GM12878 (cell line): Measurements from ENCODE around the gene PCIF1. TPM values are rescaled to one million over a fixed set of nuclear protein-coding genes. Genes with fewer than 3 reads are reported as not detected.

ENCODE experiments used
- ATAC-seq: fragments of 200-7000 bp; cut with Tn5 transposase; 3 replicates; pipeline ENCODE4 v1.9.1; 2020; ENCODE audit warnings: mild to moderate bottlenecking, moderate library complexity
- BruUV-seq: library from RNA; stranded (reverse); fragments of 400-500 nt; replicated peaks from 2 replicates; lab custom pipeline; 2021; lab: Mats Ljungman, UMichigan
- CTCF ChIA-PET: fragments of 300-600 bp; sonication (Branson Sonifier 250); formaldehyde crosslinking; extraction: SDS; loops from one replicate; lab custom pipeline; 2021; ENCODE audit warnings: inconsistent platforms; lab: Yijun Ruan, JAX
- POLR2A ChIA-PET: fragments of 350-600 bp; formaldehyde crosslinking; extraction: SDS; loops from one replicate; lab custom pipeline; 2021; ENCODE audit warnings: inconsistent platforms; lab: Charles Lee
- RAD21 ChIA-PET: fragments of 300-600 bp; sonication (Branson Sonifier 250); formaldehyde crosslinking; loops from one replicate; lab custom pipeline; 2023; ENCODE audit warnings: antibody characterized with exemption; ENCODE audit not compliant: unreplicated experiment; lab: Charles Lee
- SMC1A ChIA-PET: fragments of 300-600 bp; sonication (Branson Sonifier 250); formaldehyde crosslinking; loops from one replicate; lab custom pipeline; 2023; ENCODE audit not compliant: unreplicated experiment, uncharacterized antibody; lab: Charles Lee
- DNase-seq: peaks from one replicate; pipeline ENCODE4 v3.0.0-alpha.2; 2011; ENCODE audit warnings: low read depth, low spot score
- FAIRE-seq: peaks from 3 replicates; lab custom pipeline; 2011; peaks lifted over from hg19 to GRCh38; lab: Jason Lieb, UNC
- H2AFZ ChIP-seq: 2 replicates; pipeline ENCODE4 v1.6.0; 2011; ENCODE audit warnings: low read depth, low read length, control low read depth; ENCODE audit not compliant: control insufficient read depth
- H3K27ac ChIP-seq: 2 replicates; pipeline ENCODE4 v1.5.1; 2011; ENCODE audit warnings: control low read depth; ENCODE audit not compliant: control insufficient read depth, insufficient read depth
- H3K27me3 ChIP-seq, 2 experiments: replicated peaks in 1 of 2; 2 replicates each; pipeline versions ENCODE4 v1.6.0 to v1.6.1; 2011; ENCODE audit warnings: low read length in 1 of 2; ENCODE audit not compliant: control insufficient read depth in 2 of 2, insufficient read depth in 2 of 2
- H3K36me3 ChIP-seq, 2 experiments: 2 replicates each; pipeline ENCODE4 v1.5.1; 2011; ENCODE audit warnings: low read length in 1 of 2; ENCODE audit not compliant: control insufficient read depth in 2 of 2, insufficient read depth in 2 of 2
- H3K4me1 ChIP-seq: 2 replicates; pipeline ENCODE4 v1.6.1; 2011; ENCODE audit warnings: mild to moderate bottlenecking, low read length, moderate library complexity, mixed read lengths; ENCODE audit not compliant: control insufficient read depth, insufficient read depth
- H3K4me2 ChIP-seq: 2 replicates; pipeline ENCODE4 v1.6.0; 2011; ENCODE audit warnings: control low read depth; ENCODE audit not compliant: control insufficient read depth, insufficient read depth
- H3K4me3 ChIP-seq: fragments of 200-600 bp; sonication (generic); 2 replicates; pipeline ENCODE4 v1.5.1; 2016
- H3K79me2 ChIP-seq: 2 replicates; pipeline ENCODE4 v1.6.0; 2011; ENCODE audit warnings: low read length; ENCODE audit not compliant: control insufficient read depth, insufficient read depth
- H3K9ac ChIP-seq: 2 replicates; pipeline ENCODE4 v1.8.0; 2011; ENCODE audit warnings: low read length, control low read depth, mixed read lengths; ENCODE audit not compliant: control insufficient read depth, insufficient read depth
- H3K9me3 ChIP-seq: replicated peaks from 3 replicates; pipeline ENCODE4 v1.5.1; 2011; ENCODE audit warnings: mild to moderate bottlenecking, low read length; ENCODE audit not compliant: control insufficient read depth, insufficient read depth
- H4K20me1 ChIP-seq: 2 replicates; pipeline ENCODE4 v1.6.0; 2011; ENCODE audit not compliant: control insufficient read depth, insufficient read depth
- ESRRA ChIP-seq: IDR thresholded peaks from 2 replicates; pipeline ENCODE4 v1.6.1; 2012; ENCODE audit warnings: mild to moderate bottlenecking, low read length, improper control_type of control experiment
- NR2C1 ChIP-seq: fragments of 450-650 bp; IDR thresholded peaks from 2 replicates; pipeline ENCODE4 v1.6.1; 2017; ENCODE audit warnings: antibody characterized with exemption, mild to moderate bottlenecking, moderate library complexity
- PAX8 ChIP-seq: fragments of 450-650 bp; IDR thresholded peaks from 2 replicates; pipeline ENCODE4 v1.6.1; 2017; ENCODE audit warnings: mild to moderate bottlenecking, moderate library complexity
- SIN3A ChIP-seq: IDR thresholded peaks from 2 replicates; pipeline ENCODE4 v1.6.1; 2012; ENCODE audit warnings: low read depth, low read length, improper control_type of control experiment
- SUZ12 ChIP-seq: fragments of 200-600 bp; sonication (generic); IDR thresholded peaks from one replicate; pipeline ENCODE4 v1.6.1; 2018; ENCODE audit warnings: antibody characterized with exemption, mild to moderate bottlenecking; ENCODE audit not compliant: unreplicated experiment
- TAF1 ChIP-seq: IDR thresholded peaks from 2 replicates; pipeline ENCODE4 v1.6.1; 2011; ENCODE audit warnings: mild to moderate bottlenecking, low read depth, low read length, borderline replicate concordance
- TCF12 ChIP-seq: IDR thresholded peaks from 2 replicates; pipeline ENCODE4 v1.6.1; 2011; ENCODE audit warnings: low read depth, mild to moderate bottlenecking, low read length
- ZNF207 ChIP-seq: fragments of 450-650 bp; IDR thresholded peaks from 2 replicates; pipeline ENCODE4 v1.6.1; 2014; ENCODE audit warnings: antibody characterized with exemption, mild to moderate bottlenecking, borderline replicate concordance
- ZZZ3 ChIP-seq: IDR thresholded peaks from 2 replicates; pipeline ENCODE4 v1.6.1; 2011; ENCODE audit warnings: low read depth; ENCODE audit not compliant: control insufficient read depth, insufficient read length
- WGBS: methylation state at CpG from one replicate; pipeline ENCODE4 v1.1.6; 2016; ENCODE audit warnings: low lambda C conversion rate; ENCODE audit not compliant: insufficient replicate concordance, insufficient coverage; ENCODE audit errors: missing lambda C conversion rate; 5-methylcytosine and 5-hydroxymethylcytosine counted together
- in situ Hi-C: fragments of 300-500 bp; cut with MboI; formaldehyde crosslinking; loops from 9 replicates; pipeline ENCODE4 v1.14.3; 2018; ENCODE audit warnings: mixed read lengths
- intact Hi-C: fragments of 100-400 bp; cut with micrococcal nuclease; formaldehyde crosslinking; loops from one replicate; pipeline ENCODE4 v1.14.2; 2022; ENCODE audit not compliant: unreplicated experiment
- polyA plus RNA-seq, 11 experiments: library from polyadenylated mRNA; depleted of rRNA in 4 of 11; unstranded in 6 of 11; stranded (reverse) in 5 of 11; fragments of >200 nt; fragmentation: Nextera tagmentation in 4 of 11; fragmentation: Illumina TruSeq in 1 of 11; extraction: Ambion mirVana in 4 of 11; extraction: Trizol in 1 of 11; gene quantifications; 1 replicate in 1 of 11; 2 replicates in 10 of 11; pipeline versions ENCODE4 v1.2.1 to v1.2.3, GENCODE V29; 2011 to 2016; ENCODE audit warnings: inconsistent platforms in 2 of 11, missing spikeins in 2 of 11, low read depth in 1 of 11
- total RNA-seq, 4 experiments: library from RNA; depleted of rRNA in 3 of 4; stranded (reverse); fragments of >200 nt in 3 of 4; fragmentation: Illumina TruSeq in 1 of 4; extraction: Trizol in 1 of 4; gene quantifications; 2 replicates each; pipeline versions ENCODE4 v1.2.1 to v1.2.3, GENCODE V29; 2013 to 2021

The PCIF1 gene
- total and polyA plus RNA-seq, 10 of the 15 experiments (the other 5 are each of a cell fraction or from before 2014, with no cell fraction given) = 8.4 to 32.9 (median 17.6) TPM

GRCh38 chr20:45976086-45976485, 41.6 kb downstream of the PCIF1 start:
- ChIA-PET POLR2A (no interaction called here), SMC1A (interaction anchor here (4.1 kb wide), 1 partner anchor 12 kb away, joined by 14 read pairs; no protein-coding TSS in a partner anchor), CTCF (interaction anchor here (0.7 to 12.1 kb wide), 4 partner anchors 12 to 163 kb away, joined by 3 to 151 read pairs (median 4); partner anchors contain the start of gene UBE2C), RAD21 (no interaction called here)
- no peaks in the 10 kb centered on the region; a peak in 1 of 4 replicates for H3K27me3 ChIP-seq
- in situ Hi-C loops = no loop called here
- H3K4me3 ChIP-seq = no peak overlapping the region
- FAIRE-seq (no peak), ATAC-seq (no peak), DNase-seq (no peak)
- no peak for TF ChIP-seq ESRRA
- TF ChIP-seq PAX8 = no peak
- TF ChIP-seq ZNF207 = no peak
- no peak for TF ChIP-seq NR2C1
- no peak for TF ChIP-seq SUZ12
- no peak for TF ChIP-seq SIN3A
- BruUV-seq = no TSS peak
- peaks cover 5% of the 10 kb centered on the region for H3K4me1 ChIP-seq
- 84% methylated on average over 6 of the region's 6 CpGs for WGBS
- no peak overlapping the region for H3K27ac ChIP-seq
- H3K4me2 ChIP-seq = no peak overlapping the region
- intact Hi-C loops = no loop called here
- H3K9ac ChIP-seq = no peak overlapping the region
- no peak overlapping the region for H2AFZ ChIP-seq
- no peaks in the 10 kb centered on the region for H3K9me3 ChIP-seq
- H3K79me2 ChIP-seq = peaks cover 5% of the 10 kb centered on the region
- H3K36me3 ChIP-seq = no peaks in the 10 kb centered on the region
- no peaks in the 10 kb centered on the region for H4K20me1 ChIP-seq

GRCh38 chr20:45981261-45981660, 46.8 kb downstream of the PCIF1 start:
- POLR2A ChIA-PET = no interaction called here
- TF ChIP-seq TAF1 (no peak), ZZZ3 (no peak), TCF12 (no peak)
- TF ChIP-seq, all 136 proteins: peak for 0
- H2AFZ ChIP-seq = no peak overlapping the region
- H3K79me2 ChIP-seq = no peaks in the 10 kb centered on the region
- H3K27me3 ChIP-seq = no peaks in the 10 kb centered on the region; a peak in 2 of 4 replicates
- BruUV-seq = no TSS peak
- 56% methylated on average over 6 of the region's 6 CpGs for WGBS
- ATAC-seq (no peak), DNase-seq (no peak), FAIRE-seq (no peak)
- SMC1A ChIA-PET = interaction anchor here (1.0 kb wide), 1 partner anchor 16 kb away, joined by 3 read pairs; no protein-coding TSS in a partner anchor
- H4K20me1 ChIP-seq = no peaks in the 10 kb centered on the region
- H3K36me3 ChIP-seq = no peaks in the 10 kb centered on the region
- no peak overlapping the region for H3K27ac ChIP-seq
- RAD21 ChIA-PET = interaction anchor here (2.3 kb wide), 1 partner anchor 10 kb away, joined by 8 read pairs; no protein-coding TSS in a partner anchor
- H3K9me3 ChIP-seq = no peaks in the 10 kb centered on the region
- in situ Hi-C loops = no loop called here
- no peak overlapping the region for H3K4me3 ChIP-seq
- H3K4me1 ChIP-seq = no peaks in the 10 kb centered on the region
- intact Hi-C loops = no loop called here
- H3K4me2 ChIP-seq = no peak overlapping the region
- H3K9ac ChIP-seq = no peak overlapping the region
- CTCF ChIA-PET = interaction anchor here (0.8 to 7.0 kb wide), 4 partner anchors 7 to 32 kb away, joined by 3 to 33 read pairs (median 22); no protein-coding TSS in a partner anchor
